HG02885 (cell line): Measurements from ENCODE around the gene ABCA7.

Experiments used
- ATAC-seq: cut with Tn5 transposase; IDR thresholded peaks from one replicate; pipeline ENCODE4 v1.9.1; 2021; ENCODE audit warnings: mild to moderate bottlenecking; ENCODE audit not compliant: unreplicated experiment, poor library complexity

Gene ABCA7

DNA sequence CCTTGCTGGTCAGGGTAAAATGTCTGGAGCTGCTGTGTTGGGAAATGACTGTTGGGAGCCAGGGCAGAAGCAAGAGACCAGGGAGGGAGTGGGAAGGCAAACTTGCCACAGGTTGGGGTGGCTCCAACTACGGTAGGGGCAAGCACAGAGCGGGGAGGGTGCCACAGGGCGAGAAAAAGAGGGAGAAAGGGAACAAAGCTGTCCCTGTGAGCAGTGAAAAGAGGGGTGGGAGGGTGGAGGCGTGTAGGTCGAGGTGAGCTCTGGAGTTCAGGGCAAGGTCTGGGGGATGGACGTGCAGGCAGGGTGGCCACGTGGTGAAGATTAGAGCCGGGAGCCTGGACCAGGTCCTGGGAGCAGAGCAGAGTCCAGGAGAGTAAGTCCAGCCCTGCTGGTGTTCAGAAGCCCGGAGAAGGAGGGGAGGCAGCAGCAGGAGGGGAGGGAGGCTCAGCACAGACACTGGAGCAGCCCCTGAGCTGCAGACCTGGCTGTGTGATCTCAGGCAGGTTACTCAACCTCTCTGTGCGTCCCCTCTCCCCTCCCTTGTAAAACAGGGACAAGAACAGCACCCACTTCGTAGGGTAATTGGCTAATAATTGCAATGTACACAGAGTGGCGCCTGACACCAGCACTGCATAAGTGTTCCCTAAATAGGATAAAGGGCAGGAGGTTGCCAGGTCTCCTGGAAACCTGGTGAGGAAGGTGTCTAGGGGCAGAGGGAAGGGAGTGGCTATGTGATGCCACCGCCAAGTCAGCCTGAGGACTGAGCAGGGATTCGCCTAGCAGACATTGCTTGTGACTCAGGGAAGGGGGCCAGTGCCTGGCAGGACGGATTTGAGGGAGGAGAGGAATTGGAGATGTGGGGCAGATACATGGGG is 58.5 kb downstream of the ABCA7 start:
- ATAC-seq = no peak

DNA sequence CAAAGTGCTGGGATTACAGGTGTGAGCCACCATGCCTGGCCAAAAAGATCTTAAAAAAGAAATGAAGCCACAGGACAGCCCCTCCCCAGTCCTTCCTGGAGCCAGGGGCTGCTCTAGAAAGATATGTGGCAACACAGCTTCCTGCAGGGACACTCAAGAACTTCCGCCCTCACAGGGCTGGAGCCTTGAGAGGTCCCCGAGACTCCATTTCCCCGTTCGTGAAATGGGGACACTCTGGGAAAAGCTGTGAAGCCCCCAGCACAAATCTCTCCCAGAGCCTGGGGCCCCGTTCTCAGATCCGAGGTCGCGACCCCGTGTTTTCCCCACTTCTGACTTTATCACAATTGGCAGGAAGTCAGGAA is 61.4 kb downstream of the ABCA7 start:
- no peak for ATAC-seq

DNA sequence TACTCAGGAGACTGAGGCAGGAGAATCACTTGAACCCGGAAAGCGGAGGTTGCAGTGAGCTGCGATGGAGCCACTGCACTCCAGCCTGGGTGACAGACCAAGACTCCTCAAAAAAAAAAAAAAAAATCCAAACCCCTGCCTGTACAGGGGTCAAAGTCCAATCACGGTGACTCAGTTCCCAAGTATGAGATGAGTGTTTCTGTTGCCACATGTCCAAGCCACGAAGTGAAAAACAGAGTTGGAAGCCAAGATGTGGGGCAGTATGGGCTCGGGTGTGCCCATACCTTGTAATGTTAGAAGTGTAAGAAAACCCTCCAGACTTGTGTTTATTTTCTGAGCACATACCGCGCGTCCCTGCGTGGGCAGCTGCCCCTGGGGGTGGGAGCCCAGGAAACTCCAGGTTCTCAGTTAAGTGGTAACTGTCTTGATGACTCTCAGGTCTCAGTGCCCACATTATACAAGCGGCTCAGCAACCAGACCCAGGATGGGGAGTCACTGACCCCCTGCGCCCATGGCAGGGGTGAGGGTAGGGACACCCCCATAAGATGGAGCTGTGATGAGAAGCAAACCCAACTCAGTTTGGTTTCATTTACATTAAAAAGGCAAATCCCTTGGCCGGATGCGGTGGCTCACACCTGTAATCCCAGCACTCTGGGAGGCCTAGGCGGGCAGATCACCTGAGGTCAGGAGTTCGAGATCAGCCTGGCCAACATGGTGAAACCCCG is 62.7 kb downstream of the ABCA7 start:
- no peak for ATAC-seq

DNA sequence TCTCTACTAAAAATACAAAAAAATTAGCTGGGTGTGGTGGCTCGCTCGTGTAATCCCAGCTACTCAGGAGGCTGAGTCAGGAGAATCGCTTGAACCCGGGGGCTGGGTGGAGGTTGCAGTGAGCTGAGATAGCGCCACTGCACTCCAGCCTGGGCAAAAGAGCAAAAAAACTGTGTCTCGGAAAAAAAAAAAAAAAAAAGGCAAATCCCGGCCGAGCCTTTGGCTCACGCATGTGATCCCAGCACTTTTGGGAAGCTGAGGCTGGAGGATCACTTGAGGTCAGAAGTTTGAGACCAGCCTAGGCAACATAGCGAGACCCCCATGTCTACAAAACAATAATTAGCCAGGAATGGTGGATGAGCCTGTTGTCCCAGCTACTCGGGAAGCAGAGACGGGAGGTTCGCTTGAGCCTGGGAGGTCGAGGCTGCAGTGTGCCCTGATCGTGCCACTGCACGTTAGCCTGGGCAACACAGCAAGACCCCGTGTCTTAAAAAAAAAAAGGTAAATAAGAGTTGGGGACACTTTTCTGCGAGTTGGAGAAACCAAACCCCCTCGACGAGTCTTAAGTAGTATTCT is 63.3 kb downstream of the ABCA7 start:
- no peak for ATAC-seq

DNA sequence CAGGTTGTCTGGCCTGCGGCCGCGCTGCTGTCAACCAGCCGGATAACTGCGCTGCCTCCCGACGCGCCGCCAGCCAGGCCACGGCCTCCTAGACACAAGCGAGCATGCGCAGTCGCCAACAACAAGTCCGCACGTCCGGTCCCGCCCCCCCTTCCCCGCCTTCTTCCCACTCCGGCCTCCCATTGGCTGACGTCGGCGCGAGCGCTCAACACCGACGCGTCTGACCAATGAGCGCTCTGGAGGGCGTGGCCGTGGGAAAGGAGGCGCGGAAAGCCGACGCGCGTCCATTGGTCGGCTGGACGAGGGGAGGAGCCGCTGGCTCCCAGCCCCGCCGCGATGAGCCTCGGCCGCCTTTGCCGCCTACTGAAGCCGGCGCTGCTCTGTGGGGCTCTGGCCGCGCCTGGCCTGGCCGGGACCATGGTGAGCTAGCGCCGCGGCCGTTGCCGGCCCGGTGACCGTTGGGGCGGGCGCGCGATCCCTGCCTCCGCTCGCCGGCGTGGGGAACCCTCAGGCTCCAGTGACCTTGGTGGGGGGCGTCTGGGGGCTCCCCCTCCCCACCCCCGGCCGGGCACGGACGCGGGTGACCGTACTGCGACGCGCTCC is 63.9 kb downstream of the ABCA7 start, which contains the start of gene GPX4:
TSS of gene GPX4 (plus strand) at position 287 of the 603 bp plus-strand sequence. CDS start at position 337, 50 bp downstream.
- ATAC-seq = peak; percentile 80

DNA sequence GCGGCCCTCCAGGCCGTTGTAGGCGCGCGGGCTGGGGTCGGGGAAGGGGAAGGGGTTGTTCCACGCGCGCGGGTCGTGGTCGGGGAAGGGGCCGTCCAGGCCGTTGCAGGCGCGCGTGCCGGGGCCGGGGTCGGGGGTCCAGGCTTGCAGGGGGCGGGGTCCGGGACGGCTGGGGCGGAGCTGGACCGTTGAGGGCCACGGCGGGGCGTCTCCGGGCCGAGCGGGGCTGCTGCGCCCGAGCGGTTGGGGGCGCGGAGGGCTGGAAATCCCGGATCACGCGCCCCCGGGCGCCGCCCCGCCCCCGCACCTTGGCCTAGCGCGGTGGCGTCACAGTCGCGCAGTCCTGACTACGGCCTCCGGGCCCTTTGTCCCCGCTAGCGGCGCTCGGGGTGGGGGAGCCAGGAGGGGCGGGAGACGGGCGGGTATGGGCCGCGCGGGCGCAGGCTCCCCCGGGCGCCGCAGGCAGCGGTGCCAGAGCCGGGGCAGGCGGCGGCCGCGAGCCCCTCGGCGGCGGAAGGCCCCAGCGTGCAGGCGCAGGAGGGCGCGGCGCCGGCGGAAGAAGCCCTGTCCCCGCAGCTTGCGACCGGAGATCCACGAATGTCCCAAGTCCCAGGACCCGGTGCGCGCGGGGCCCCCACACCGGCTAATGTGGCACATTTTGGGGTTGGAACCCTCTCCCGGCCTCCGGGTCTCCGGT is 64.6 kb downstream of the ABCA7 start:
- ATAC-seq = peak; percentile 35

DNA sequence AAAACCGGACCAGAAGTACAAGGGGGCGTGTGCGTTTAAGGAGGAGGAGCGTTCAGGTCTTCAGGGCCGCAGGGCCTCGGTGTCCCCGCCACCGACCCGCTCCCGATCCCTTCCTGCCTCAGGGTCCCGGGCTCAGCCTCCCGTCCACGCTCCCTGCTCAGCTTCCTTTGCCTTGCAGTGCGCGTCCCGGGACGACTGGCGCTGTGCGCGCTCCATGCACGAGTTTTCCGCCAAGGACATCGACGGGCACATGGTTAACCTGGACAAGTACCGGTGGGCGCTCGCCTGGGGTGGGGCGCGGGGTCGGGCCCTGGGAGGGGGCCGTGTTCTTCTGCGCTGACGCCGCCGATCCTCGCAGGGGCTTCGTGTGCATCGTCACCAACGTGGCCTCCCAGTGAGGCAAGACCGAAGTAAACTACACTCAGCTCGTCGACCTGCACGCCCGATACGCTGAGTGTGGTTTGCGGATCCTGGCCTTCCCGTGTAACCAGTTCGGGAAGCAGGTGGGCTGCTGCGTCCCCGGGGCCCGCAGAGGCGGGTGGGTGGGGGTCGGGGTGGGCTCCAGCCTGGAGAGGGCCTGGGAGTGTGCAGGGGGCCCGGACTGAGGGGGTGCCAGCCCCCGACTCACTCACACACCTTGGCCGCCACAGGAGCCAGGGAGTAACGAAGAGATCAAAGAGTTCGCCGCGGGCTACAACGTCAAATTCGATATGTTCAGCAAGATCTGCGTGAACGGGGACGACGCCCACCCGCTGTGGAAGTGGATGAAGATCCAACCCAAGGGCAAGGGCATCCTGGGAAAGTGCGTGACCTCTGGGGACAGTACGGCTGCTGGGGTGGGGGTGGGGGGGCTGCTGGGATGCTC is 65.3 kb downstream of the ABCA7 start:
- ATAC-seq = no peak

DNA sequence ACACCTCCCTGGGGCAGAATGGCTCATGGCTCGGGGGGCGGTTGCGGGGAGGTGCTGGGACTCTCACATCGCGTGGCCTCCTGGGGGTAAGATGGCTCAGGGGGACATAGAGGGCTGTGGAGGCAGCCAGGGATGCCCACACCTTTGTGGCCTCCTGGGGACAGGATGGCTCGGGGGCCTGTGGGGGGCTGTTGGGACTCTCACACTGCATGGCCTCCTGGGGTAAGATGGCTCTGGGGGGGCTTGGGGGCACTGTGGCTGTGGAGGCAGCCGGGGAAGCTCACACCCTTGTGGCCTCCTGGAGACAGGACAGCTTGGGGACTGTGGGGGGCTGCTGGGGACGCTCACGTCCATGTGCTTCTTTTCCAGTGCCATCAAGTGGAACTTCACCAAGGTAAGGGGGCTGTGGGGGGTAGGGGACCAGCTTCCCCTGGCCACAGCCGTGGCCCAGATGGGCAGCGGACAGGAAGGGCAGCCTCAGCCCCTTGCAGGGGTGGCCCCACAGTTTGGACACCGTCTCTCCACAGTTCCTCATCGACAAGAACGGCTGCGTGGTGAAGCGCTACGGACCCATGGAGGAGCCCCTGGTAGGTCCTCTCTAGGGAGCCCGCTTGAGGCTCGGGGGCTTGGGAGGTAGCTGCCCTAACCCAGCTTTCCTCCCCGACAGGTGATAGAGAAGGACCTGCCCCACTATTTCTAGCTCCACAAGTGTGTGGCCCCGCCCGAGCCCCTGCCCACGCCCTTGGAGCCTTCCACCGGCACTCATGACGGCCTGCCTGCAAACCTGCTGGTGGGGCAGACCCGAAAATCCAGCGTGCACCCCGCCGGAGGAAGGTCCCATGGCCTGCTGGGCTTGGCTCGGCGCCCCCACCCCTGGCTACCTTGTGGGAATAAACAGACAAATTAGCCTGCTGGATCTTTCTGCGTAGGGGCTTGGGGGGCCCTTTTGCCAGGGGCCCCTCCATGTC is 66.2 kb downstream of the ABCA7 start:
- ATAC-seq = no peak

DNA sequence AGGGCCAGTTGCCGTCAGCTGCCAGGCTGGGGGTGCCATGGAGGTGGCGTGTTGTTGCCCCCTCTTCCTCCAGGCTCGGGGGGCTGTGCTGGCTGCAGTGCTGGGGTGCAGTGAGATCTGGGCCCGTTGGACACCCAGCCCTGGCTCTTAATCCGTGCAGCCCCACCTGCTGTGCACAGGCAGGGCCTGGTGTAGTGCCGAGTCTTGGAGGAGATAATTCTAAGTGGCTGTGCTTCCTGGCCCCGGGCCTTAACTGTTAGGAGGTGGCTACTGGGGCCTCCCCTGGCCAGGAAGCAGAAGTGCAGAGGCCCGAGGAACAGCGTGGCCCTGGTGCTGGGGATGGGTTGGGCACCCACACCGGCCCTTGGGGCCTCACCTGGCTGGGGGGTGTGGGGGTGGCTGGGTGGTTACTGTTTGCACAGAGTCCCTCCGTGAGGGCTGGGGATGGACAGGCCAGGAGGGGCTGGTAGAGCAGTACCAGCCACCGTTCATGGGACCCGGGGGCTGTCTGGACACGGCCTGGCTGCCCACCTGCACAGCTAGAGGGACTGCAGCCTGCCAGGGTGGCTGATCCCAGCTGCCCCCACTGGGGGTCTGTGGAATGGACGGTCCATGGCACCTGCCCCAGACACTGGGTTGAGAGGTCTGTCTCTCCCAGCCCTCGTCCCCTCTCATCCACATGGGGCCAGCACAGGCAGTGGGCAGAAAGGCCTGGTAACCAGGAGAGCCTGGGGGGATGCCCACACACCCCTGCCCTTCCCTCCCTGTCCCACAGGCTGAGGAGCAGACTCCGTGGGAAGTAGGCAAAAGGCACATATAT is 67.1 kb downstream of the ABCA7 start:
- no peak for ATAC-seq

DNA sequence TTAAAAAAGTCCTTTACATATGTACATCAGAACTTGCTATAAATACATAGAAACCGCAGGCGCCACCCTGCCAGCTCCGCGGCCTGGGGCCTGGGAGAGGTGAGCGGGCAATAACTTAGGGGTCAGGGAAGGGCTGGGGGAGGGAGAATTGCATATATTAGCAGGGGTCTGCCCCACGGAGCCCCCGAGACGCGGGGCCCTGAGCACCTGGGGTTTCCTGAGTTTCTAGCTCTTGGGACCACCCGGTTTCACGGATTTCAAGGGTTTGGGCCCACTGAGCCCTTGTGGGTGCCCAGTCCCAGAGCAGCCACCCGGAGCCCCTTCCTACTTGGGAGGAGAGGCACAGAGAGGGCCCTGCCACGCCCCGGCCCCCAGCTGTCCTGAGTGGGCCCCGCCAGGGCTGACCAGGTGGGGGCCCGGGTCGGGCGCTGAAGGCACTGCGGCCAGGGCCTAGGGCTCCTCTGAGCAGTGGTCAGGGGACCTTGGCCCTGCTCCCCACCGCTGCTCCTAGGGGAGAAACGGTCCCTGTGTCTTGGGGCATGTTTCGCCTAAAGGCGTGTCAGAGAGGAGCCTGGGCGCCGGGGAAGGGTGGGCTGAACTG is 67.9 kb downstream of the ABCA7 start:
- ATAC-seq = no peak

DNA sequence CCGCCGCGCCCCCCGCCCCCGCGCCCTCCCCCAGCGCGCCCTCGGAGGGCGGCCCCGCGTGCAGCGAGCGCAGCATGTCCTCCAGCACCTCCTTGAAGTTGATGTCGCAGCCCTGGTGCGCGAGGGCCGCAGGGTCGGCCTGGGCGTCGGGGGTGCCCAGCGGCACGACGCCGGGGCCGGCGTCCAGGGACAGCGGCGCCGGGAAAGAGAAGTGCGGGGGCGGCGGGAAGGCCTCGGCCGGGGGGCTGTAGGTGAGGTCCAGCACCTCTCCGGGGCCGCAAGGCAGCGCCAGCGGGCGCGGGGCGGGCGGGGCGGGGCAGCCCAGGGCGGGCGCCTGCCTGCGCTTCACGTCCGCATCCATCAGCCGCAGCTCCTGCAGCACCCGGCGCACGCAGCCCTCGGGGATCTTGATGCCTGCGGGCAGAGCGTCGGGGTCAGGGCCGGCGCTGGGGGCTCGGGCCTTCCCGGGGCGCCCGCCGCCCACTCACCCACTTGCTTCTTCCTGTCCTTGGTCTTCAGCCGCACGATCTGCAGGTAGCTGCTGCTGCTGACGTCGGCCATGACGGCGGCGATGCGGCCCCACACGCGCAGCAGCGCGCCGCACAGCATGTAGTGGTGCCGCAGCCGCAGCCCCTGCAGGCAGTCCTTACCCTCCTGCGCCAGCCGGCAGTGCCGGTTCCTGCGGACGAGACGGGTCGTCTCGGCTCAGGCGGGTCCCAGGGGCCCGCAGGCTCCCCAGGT is 68.6 kb downstream of the ABCA7 start:
- ATAC-seq = no peak

DNA sequence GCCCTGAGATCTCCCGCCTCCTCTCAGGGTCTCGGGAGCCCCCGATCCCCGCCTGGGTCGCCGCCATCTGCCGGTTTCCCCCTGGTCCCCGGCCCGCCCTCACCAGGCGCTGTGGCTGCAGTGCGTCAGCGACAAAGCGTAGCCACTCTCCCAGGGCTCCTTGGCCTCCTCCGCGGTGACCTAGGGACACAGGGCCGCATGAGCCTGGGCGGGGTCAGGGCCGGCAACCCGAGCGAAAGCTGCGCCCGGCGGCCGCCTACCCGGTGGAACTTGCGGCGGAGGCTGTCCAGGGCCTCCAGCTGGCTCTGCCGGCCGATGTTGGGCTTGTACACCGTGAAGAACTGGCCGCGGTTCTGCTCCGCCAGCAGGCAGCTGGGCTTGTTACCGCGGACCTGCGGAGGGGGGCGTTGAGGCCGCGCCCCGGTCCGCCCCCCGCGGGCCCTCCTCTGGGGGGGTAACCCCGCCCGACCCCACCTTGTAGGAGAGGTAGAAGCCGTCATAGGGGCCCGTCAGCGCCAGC is 69.2 kb downstream of the ABCA7 start:
- no peak for ATAC-seq

DNA sequence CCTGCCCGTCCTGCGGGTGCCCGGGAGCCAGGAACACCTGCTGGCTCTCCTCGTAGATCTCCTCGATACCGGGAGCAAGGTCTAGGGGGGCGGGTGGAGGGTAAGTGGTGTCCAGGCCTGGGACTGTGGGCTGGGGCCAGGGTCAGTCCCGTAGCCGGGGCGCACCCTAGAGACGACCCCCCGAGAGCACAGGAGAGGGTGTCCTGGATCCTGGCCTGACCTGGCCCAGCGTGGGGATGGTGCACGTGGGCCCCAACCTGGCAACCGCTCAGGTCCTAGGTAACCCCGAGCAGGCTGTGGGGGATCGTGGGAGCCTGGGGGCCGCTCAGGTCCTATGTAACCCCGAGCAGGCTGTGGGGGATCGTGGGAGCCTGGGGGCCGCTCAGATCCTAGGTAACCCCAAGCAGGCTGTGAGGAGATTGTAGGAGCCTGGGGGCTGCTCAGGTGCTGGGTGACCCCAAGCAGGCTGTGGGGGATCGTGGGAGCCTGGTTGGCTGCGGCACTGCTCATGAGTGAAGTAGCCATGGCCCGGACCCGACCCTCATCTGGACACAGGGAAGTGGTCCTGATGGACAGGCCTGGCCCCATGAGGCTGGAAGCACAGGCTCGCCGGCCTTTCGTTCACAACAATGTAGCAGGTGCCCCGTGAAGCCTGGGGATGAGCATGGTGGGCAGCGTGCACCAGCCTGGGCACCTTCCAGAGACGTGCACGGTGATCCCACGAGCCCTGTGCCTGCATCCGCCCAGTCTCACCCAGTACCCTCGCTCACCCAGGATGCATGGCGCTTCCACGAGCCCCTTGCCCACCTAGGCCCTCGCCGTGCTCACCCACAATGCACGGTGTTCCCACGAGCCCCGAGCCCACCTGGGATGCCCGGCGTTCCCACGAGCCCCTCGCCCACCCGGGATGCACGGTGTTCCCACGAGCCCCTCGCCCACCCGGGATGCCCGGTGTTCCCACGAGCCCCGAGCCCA is 70.1 kb downstream of the ABCA7 start:
- ATAC-seq = no peak

DNA sequence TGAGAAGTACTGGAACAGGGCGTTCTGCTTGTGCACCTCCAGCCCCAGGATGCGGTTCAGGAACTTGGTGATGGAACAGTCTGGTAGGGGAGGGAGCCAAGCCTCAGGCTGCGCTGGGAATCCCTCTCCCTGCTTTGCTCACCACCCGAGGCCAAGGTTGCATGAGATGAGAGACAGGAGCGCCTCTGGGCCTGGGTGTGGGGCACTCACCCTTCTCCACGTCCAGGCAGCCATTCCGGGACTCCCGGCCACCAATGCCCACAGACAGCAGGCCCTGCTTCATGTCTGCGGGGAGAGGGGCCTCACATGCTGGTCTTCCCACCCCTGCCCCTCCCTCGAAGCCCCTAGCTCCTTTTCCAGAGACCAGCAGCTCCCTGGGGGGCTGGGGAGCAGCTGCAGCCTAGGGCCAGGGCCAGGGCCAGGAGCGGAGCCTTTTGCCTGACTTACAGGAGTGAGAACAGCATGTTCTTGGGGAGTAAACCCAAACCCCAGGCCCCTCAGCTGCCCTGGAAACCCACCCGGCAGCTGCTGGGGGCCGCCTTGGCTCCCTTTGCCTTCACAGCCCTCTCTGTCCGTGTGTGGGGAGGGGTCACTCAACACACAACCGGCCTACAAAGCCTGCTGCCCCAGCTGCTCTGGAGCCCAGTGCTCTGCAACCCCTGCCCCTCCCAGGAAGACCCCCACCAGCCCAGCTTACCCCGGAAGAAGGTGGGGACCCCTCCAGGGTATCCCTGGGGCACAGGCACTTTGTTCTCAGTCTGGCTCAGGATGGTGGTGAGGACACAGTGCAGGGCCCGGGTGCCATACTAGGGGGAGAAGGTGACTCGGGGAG is 71.1 kb downstream of the ABCA7 start:
- ATAC-seq = no peak
